ENCODE data around the gene NCAPD3.

Gene NCAPD3

GRCh38 chr11:134173296-134173695, 50.5 kb downstream of the NCAPD3 start:
- H3K4me2 ChIP-seq (ENCODE audit: insufficient read depth, low read length, poor library complexity, severe bottlenecking), result no peak overlapping the region
- no peak for DNase-seq (ENCODE audit: low spot score)
- H2BK5ac ChIP-seq (ENCODE audit: low read length), result no peak overlapping the region
- no peak overlapping the region for H2BK120ac ChIP-seq (ENCODE audit: low read depth, low read length)
- no peak overlapping the region for H3K4ac ChIP-seq (ENCODE audit: low read length)
- no peaks in the 10 kb centered on the region for H3K4me1 ChIP-seq (ENCODE audit: control insufficient read depth in 2 of 2, insufficient read depth in 1 of 2, low read depth in 1 of 2, low read length in 2 of 2)
- no peak overlapping the region for H4K91ac ChIP-seq (ENCODE audit: low read depth, low read length, poor library complexity)
- H3K23ac ChIP-seq (ENCODE audit: low read depth, low read length, poor library complexity), result no peak overlapping the region
- H2BK15ac ChIP-seq (ENCODE audit: low read length), result no peak overlapping the region
- H3K79me1 ChIP-seq (ENCODE audit: low read depth, low read length), result peaks cover 2% of the 10 kb centered on the region
- H2AK5ac ChIP-seq (ENCODE audit: low read depth, low read length), result no peak overlapping the region
- no peak overlapping the region for H3K9ac ChIP-seq (ENCODE audit: low read depth, low read length, poor library complexity)
- H3K27me3 ChIP-seq (ENCODE audit: control insufficient read depth in 3 of 3, insufficient read depth in 3 of 3, low read depth in 1 of 3, low read length in 3 of 3), result no peaks in the 10 kb centered on the region
- no peak overlapping the region for H2AFZ ChIP-seq (ENCODE audit: low read length)
- peaks cover 7 to 32% of the 10 kb centered on the region in 2 donors for H3K9me3 ChIP-seq (replicated peaks in 1 of 2; ENCODE audit: control insufficient read depth in 2 of 2, insufficient read depth in 1 of 2, low read depth in 1 of 2, low read length in 2 of 2)
- H4K8ac ChIP-seq (ENCODE audit: low read depth, low read length), result no peak overlapping the region
- H3K14ac ChIP-seq (ENCODE audit: low read length), result no peak overlapping the region
- H3K27ac ChIP-seq (replicated peaks; ENCODE audit: low read length), result no peak overlapping the region
- H3K4me3 ChIP-seq (ENCODE audit: low read length in 2 of 2), result no peak overlapping the region
- H3K36me3 ChIP-seq (replicated peaks in 1 of 2; ENCODE audit: control insufficient read depth in 2 of 2, insufficient read depth in 2 of 2, low read length in 2 of 2), result peaks cover 61 to 99% of the 10 kb centered on the region in 2 donors
- no CpG with 5 or more reads among the region's 5 CpGs for WGBS, 2 donors (ENCODE audit: extremely low coverage in 2 of 2, insufficient read length in 2 of 2, insufficient replicate concordance in 1 of 2)
- H2BK12ac ChIP-seq (ENCODE audit: low read length), result no peak overlapping the region
- no peak overlapping the region for H3K18ac ChIP-seq (ENCODE audit: low read length)

GRCh38 chr11:134171951-134172350, 51.8 kb downstream of the NCAPD3 start:
- Histone ChIP-seq H3K23ac (ENCODE audit: low read depth, low read length, poor library complexity) (no peak overlapping the region), H2BK15ac (ENCODE audit: low read length) (no peak overlapping the region), H3K27ac (replicated peaks; ENCODE audit: low read length) (no peak overlapping the region), H3K4me1 (ENCODE audit: control insufficient read depth in 2 of 2, insufficient read depth in 1 of 2, low read depth in 1 of 2, low read length in 2 of 2) (no peaks in the 10 kb centered on the region), H4K91ac (ENCODE audit: low read depth, low read length, poor library complexity) (no peak overlapping the region), H3K18ac (ENCODE audit: low read length) (no peak overlapping the region), H3K4me3 (ENCODE audit: low read length in 2 of 2) (no peak overlapping the region), H4K8ac (ENCODE audit: low read depth, low read length) (no peak overlapping the region), H3K9me3 (replicated peaks in 1 of 2; ENCODE audit: control insufficient read depth in 2 of 2, insufficient read depth in 1 of 2, low read depth in 1 of 2, low read length in 2 of 2) (peaks cover 15 to 39% of the 10 kb centered on the region in 2 donors), H2BK120ac (ENCODE audit: low read depth, low read length) (no peak overlapping the region), H2AK5ac (ENCODE audit: low read depth, low read length) (no peak overlapping the region), H3K27me3 (ENCODE audit: control insufficient read depth in 3 of 3, insufficient read depth in 3 of 3, low read depth in 1 of 3, low read length in 3 of 3) (no peaks in the 10 kb centered on the region), H2BK5ac (ENCODE audit: low read length) (no peak overlapping the region), H3K79me1 (ENCODE audit: low read depth, low read length) (peaks cover 2% of the 10 kb centered on the region), H3K36me3 (replicated peaks in 1 of 2; ENCODE audit: control insufficient read depth in 2 of 2, insufficient read depth in 2 of 2, low read length in 2 of 2) (peaks cover 64 to 98% of the 10 kb centered on the region in 2 donors), H2BK12ac (ENCODE audit: low read length) (no peak overlapping the region), H3K4ac (ENCODE audit: low read length) (no peak overlapping the region), H3K9ac (ENCODE audit: low read depth, low read length, poor library complexity) (no peak overlapping the region), H2AFZ (ENCODE audit: low read length) (no peak overlapping the region), H3K4me2 (ENCODE audit: insufficient read depth, low read length, poor library complexity, severe bottlenecking) (no peak overlapping the region), H3K14ac (ENCODE audit: low read length) (no peak overlapping the region)
- no CpG with 5 or more reads among the region's 10 CpGs for WGBS, 2 donors (ENCODE audit: extremely low coverage in 2 of 2, insufficient read length in 2 of 2, insufficient replicate concordance in 1 of 2)
- no peak for DNase-seq (ENCODE audit: low spot score)

DNA sequence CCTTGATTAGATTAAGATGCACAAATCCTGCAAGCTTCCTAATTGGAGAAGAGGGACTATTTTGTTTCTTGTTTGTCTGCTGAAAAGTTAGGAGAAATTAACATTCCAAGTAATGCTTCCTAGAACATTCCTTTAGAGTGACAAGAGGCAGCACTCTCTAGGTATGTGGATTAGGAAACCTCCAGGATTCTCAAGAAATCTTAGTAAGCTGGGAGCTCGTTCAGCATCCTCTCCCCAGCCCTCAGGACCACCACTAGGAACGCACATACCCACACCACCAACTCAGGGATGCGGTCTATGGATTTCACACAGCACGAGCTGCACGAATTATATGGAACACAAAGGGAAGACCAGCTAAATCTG, 52.9 kb downstream of the NCAPD3 start:
- H3K4me2 ChIP-seq (ENCODE audit: insufficient read depth, low read length, poor library complexity, severe bottlenecking), result no peak overlapping the region
- no peaks in the 10 kb centered on the region for H3K27me3 ChIP-seq (ENCODE audit: control insufficient read depth in 3 of 3, insufficient read depth in 3 of 3, low read depth in 1 of 3, low read length in 3 of 3)
- H3K4ac ChIP-seq (ENCODE audit: low read length), result no peak overlapping the region
- H3K4me1 ChIP-seq (ENCODE audit: control insufficient read depth in 2 of 2, insufficient read depth in 1 of 2, low read depth in 1 of 2, low read length in 2 of 2), result no peaks in the 10 kb centered on the region
- no peak overlapping the region for H3K4me3 ChIP-seq (ENCODE audit: low read length in 2 of 2)
- H2BK120ac ChIP-seq (ENCODE audit: low read depth, low read length), result no peak overlapping the region
- no peak overlapping the region for H3K27ac ChIP-seq (replicated peaks; ENCODE audit: low read length)
- H4K8ac ChIP-seq (ENCODE audit: low read depth, low read length), result no peak overlapping the region
- WGBS, 2 donors (ENCODE audit: extremely low coverage in 2 of 2, insufficient read length in 2 of 2, insufficient replicate concordance in 1 of 2), result no CpG with 5 or more reads among the region's 5 CpGs
- peaks cover 2% of the 10 kb centered on the region for H3K79me1 ChIP-seq (ENCODE audit: low read depth, low read length)
- DNase-seq (ENCODE audit: low spot score), result no peak
- H3K36me3 ChIP-seq (replicated peaks in 1 of 2; ENCODE audit: control insufficient read depth in 2 of 2, insufficient read depth in 2 of 2, low read length in 2 of 2), result peaks cover 58 to 88% of the 10 kb centered on the region in 2 donors
- H3K9me3 ChIP-seq (replicated peaks in 1 of 2; ENCODE audit: control insufficient read depth in 2 of 2, insufficient read depth in 1 of 2, low read depth in 1 of 2, low read length in 2 of 2), result peaks cover 15 to 37% of the 10 kb centered on the region in 2 donors
- no peak overlapping the region for H2BK12ac ChIP-seq (ENCODE audit: low read length)
- no peak overlapping the region for H2AK5ac ChIP-seq (ENCODE audit: low read depth, low read length)
- no peak overlapping the region for H2AFZ ChIP-seq (ENCODE audit: low read length)
- no peak overlapping the region for H3K9ac ChIP-seq (ENCODE audit: low read depth, low read length, poor library complexity)
- H2BK5ac ChIP-seq (ENCODE audit: low read length), result no peak overlapping the region
- no peak overlapping the region for H3K14ac ChIP-seq (ENCODE audit: low read length)
- no peak overlapping the region for H3K18ac ChIP-seq (ENCODE audit: low read length)
- H4K91ac ChIP-seq (ENCODE audit: low read depth, low read length, poor library complexity), result no peak overlapping the region
- H2BK15ac ChIP-seq (ENCODE audit: low read length), result no peak overlapping the region
- no peak overlapping the region for H3K23ac ChIP-seq (ENCODE audit: low read depth, low read length, poor library complexity)

GRCh38 chr11:134170177-134170918, 53.4 kb downstream of the NCAPD3 start:
- H3K79me1 ChIP-seq (ENCODE audit: low read depth, low read length), result peaks cover 2% of the 10 kb centered on the region
- WGBS, 2 donors (ENCODE audit: extremely low coverage in 2 of 2, insufficient read length in 2 of 2, insufficient replicate concordance in 1 of 2), result no CpG with 5 or more reads among the region's 6 CpGs
- no peak overlapping the region for H2BK12ac ChIP-seq (ENCODE audit: low read length)
- no peaks in the 10 kb centered on the region for H3K27me3 ChIP-seq (ENCODE audit: control insufficient read depth in 3 of 3, insufficient read depth in 3 of 3, low read depth in 1 of 3, low read length in 3 of 3)
- H3K4me3 ChIP-seq (ENCODE audit: low read length in 2 of 2), result no peak overlapping the region
- no peak overlapping the region for H3K9ac ChIP-seq (ENCODE audit: low read depth, low read length, poor library complexity)
- no peak overlapping the region for H2BK15ac ChIP-seq (ENCODE audit: low read length)
- H2BK5ac ChIP-seq (ENCODE audit: low read length), result no peak overlapping the region
- H3K36me3 ChIP-seq (replicated peaks in 1 of 2; ENCODE audit: control insufficient read depth in 2 of 2, insufficient read depth in 2 of 2, low read length in 2 of 2), result peaks cover 62 to 87% of the 10 kb centered on the region in 2 donors
- no peak overlapping the region for H2BK120ac ChIP-seq (ENCODE audit: low read depth, low read length)
- H3K4ac ChIP-seq (ENCODE audit: low read length), result no peak overlapping the region
- no peak overlapping the region for H2AK5ac ChIP-seq (ENCODE audit: low read depth, low read length)
- H3K23ac ChIP-seq (ENCODE audit: low read depth, low read length, poor library complexity), result no peak overlapping the region
- H3K4me1 ChIP-seq (ENCODE audit: control insufficient read depth in 2 of 2, insufficient read depth in 1 of 2, low read depth in 1 of 2, low read length in 2 of 2), result no peaks in the 10 kb centered on the region
- H4K8ac ChIP-seq (ENCODE audit: low read depth, low read length), result no peak overlapping the region
- no peak overlapping the region for H3K14ac ChIP-seq (ENCODE audit: low read length)
- no peak for DNase-seq (ENCODE audit: low spot score)
- no peak overlapping the region for H4K91ac ChIP-seq (ENCODE audit: low read depth, low read length, poor library complexity)
- H3K18ac ChIP-seq (ENCODE audit: low read length), result no peak overlapping the region
- peaks cover 20 to 40% of the 10 kb centered on the region in 2 donors for H3K9me3 ChIP-seq (replicated peaks in 1 of 2; ENCODE audit: control insufficient read depth in 2 of 2, insufficient read depth in 1 of 2, low read depth in 1 of 2, low read length in 2 of 2)
- no peak overlapping the region for H2AFZ ChIP-seq (ENCODE audit: low read length)
- no peak overlapping the region for H3K4me2 ChIP-seq (ENCODE audit: insufficient read depth, low read length, poor library complexity, severe bottlenecking)
- H3K27ac ChIP-seq (replicated peaks; ENCODE audit: low read length), result no peak overlapping the region

All from neuronal stem cell (in vitro differentiated cells).